Right cardiac atrium (tissue), 5 donors: ENCODE results near the gene GNAI3. TPM values are rescaled to one million over a fixed set of nuclear protein-coding genes. Genes with fewer than 3 reads are reported as not detected.

Experiments used
- ATAC-seq, 2 donors: fragments of 200-7000 bp; cut with Tn5 transposase; one replicate each; pipeline versions ENCODE4 v1.8.0 to v1.9.1; 2020; ENCODE audit warnings: moderate library complexity in 2 of 2, mild to moderate bottlenecking in 1 of 2
- DNase-seq, 3 donors: peaks; one replicate each; pipeline ENCODE4 v3.0.0-alpha.2; 2020
- H3K27ac ChIP-seq: one replicate; pipeline ENCODE4 v1.5.1; 2013; ENCODE audit warnings: mild to moderate bottlenecking, low read length, control low read depth, moderate library complexity
- H3K27me3 ChIP-seq: one replicate; pipeline ENCODE4 v1.6.1; 2013; ENCODE audit not compliant: control insufficient read depth, insufficient read depth
- H3K4me1 ChIP-seq: one replicate; pipeline ENCODE4 v1.6.1; 2013; ENCODE audit warnings: low read length; ENCODE audit not compliant: control insufficient read depth, insufficient read depth
- H3K4me3 ChIP-seq: one replicate; pipeline ENCODE4 v1.5.1; 2013; ENCODE audit warnings: low read length, control low read depth
- H3K9me3 ChIP-seq: one replicate; pipeline ENCODE4 v1.6.1; 2013; ENCODE audit warnings: low read length; ENCODE audit not compliant: control insufficient read depth
- WGBS: extraction: QIAGEN DNeasy Blood & Tissue Kit; methylation state at CpG from one replicate; pipeline ENCODE4 v1.1.7; 2013; 5-methylcytosine and 5-hydroxymethylcytosine counted together
- intact Hi-C, 4 donors: fragments of 100-400 bp; cut with DNase I; formaldehyde crosslinking; loops; one replicate each; pipeline versions ENCODE4 v1.11.0 to v1.14.0; 2022 to 2023
- polyA plus RNA-seq: library from polyadenylated mRNA; stranded (reverse); fragments of 200-250 nt; gene quantifications from one replicate; pipeline ENCODE4 v1.2.3, GENCODE V29; 2013
- total RNA-seq, 4 donors: library from RNA; stranded (reverse); fragmentation: NEBNext Ultra II Directional; extraction: Animal tissue kit (Norgen Biotek cat#: 25700); gene quantifications; one replicate each; pipeline ENCODE4 v1.2.1, GENCODE V29; 2021
- donor health status: healthy with polysubstance abuse.
- donor health status: DM: no; HTN: yes; CAD: no.
- donor health status: DM: no; HTN: no; CAD: no.
- donor health status: DM: no; HTN: yes; CAD: no; lungs with severe emphysema.
- donor health status: DM: yes; HTN: yes; CAD: no.

The GNAI3 gene
- total and polyA plus RNA-seq, 5 donors, result 1.6 to 4.7 (median 2.7) TPM

GRCh38 chr1:109641861-109642260, 93.4 kb downstream of the GNAI3 start:
- DNase-seq (no peak), ATAC-seq (no peak)
- intact Hi-C loops, result loop anchor here (2.0 to 10.0 kb wide), 5 partner anchors 95 to 343 kb away; partner anchors contain the start of genes AHCYL1 (in 2 of the 4) and GNAI3 (in 1 of the 4)
- Histone ChIP-seq H3K27ac (no peak overlapping the region), H3K27me3 (no peaks in the 10 kb centered on the region), H3K4me1 (no peaks in the 10 kb centered on the region), H3K9me3 (no peaks in the 10 kb centered on the region), H3K4me3 (no peak overlapping the region)
- 87% methylated on average over 2 of the region's 2 CpGs for WGBS

GRCh38 chr1:109642626-109643025, 94.2 kb downstream of the GNAI3 start:
- Histone ChIP-seq H3K4me1 (no peaks in the 10 kb centered on the region), H3K27me3 (no peaks in the 10 kb centered on the region), H3K27ac (no peak overlapping the region), H3K4me3 (no peak overlapping the region), H3K9me3 (no peaks in the 10 kb centered on the region)
- ATAC-seq (no peak), DNase-seq (no peak)
- intact Hi-C loops, result loop anchor here (5.0 to 10.0 kb wide), 4 partner anchors 95 to 342 kb away; partner anchors contain the start of genes AHCYL1 (in 2 of the 4) and GNAI3 (in 1 of the 4)
- WGBS, result 71% methylated on average over 3 of the region's 3 CpGs

- peak; percentile 82 to 88 for ATAC-seq
- WGBS, result 38% methylated on average over 32 of the region's 32 CpGs
- no peaks in the 10 kb centered on the region for H3K9me3 ChIP-seq
- H3K4me3 ChIP-seq, result no peak overlapping the region
- H3K4me1 ChIP-seq, result no peaks in the 10 kb centered on the region
- DNase-seq, result peak; percentile 81 to 93 (median 93)
- no peak overlapping the region for H3K27ac ChIP-seq
- intact Hi-C loops, result loop anchor here (5.0 to 10.0 kb wide), 4 partner anchors 96 to 341 kb away; partner anchors contain the start of genes AHCYL1 (in 2 of the 4) and GNAI3 (in 1 of the 4)
- H3K27me3 ChIP-seq, result no peaks in the 10 kb centered on the region
These were observed 95.2 kb downstream of the GNAI3 start for GRCh38 chr1:109643385-109644230.

GRCh38 chr1:109644670-109645069, 96.3 kb downstream of the GNAI3 start:
- Histone ChIP-seq H3K27ac (no peak overlapping the region), H3K9me3 (no peaks in the 10 kb centered on the region), H3K27me3 (no peaks in the 10 kb centered on the region), H3K4me1 (no peaks in the 10 kb centered on the region), H3K4me3 (no peak overlapping the region)
- WGBS, result 51% methylated on average over 10 of the region's 10 CpGs
- DNase-seq (peak in 1 of 3 donors; percentile 33), ATAC-seq (no peak)
- intact Hi-C loops, result loop anchor here (5.0 to 10.0 kb wide), 4 partner anchors 97 to 340 kb away; partner anchors contain the start of genes AHCYL1 (in 2 of the 4) and GNAI3 (in 1 of the 4)

GRCh38 chr1:109649491-109649914, 101.1 kb downstream of the GNAI3 start:
- Histone ChIP-seq H3K27me3 (no peaks in the 10 kb centered on the region), H3K9me3 (no peaks in the 10 kb centered on the region), H3K4me1 (no peaks in the 10 kb centered on the region), H3K4me3 (peak overlapping the region; percentile 47), H3K27ac (no peak overlapping the region)
- no peak for DNase-seq
- intact Hi-C loops, result loop anchor here in 1 of 4 donors (10.0 kb wide), 1 partner anchor 335 kb away; the partner anchor contains the start of gene AHCYL1
- peak in 1 of 2 donors; percentile 61 for ATAC-seq
- WGBS, result 44% methylated on average over 4 of the region's 4 CpGs

GRCh38 chr1:109650609-109651008, 102.2 kb downstream of the GNAI3 start:
- 84% methylated on average over 3 of the region's 3 CpGs for WGBS
- ATAC-seq (no peak), DNase-seq (no peak)
- H3K27ac ChIP-seq, result no peak overlapping the region
- peaks cover 2% of the 10 kb centered on the region for H3K4me1 ChIP-seq
- no peaks in the 10 kb centered on the region for H3K9me3 ChIP-seq
- H3K4me3 ChIP-seq, result no peak overlapping the region
- H3K27me3 ChIP-seq, result no peaks in the 10 kb centered on the region
- intact Hi-C loops, result no loop called here

DNA sequence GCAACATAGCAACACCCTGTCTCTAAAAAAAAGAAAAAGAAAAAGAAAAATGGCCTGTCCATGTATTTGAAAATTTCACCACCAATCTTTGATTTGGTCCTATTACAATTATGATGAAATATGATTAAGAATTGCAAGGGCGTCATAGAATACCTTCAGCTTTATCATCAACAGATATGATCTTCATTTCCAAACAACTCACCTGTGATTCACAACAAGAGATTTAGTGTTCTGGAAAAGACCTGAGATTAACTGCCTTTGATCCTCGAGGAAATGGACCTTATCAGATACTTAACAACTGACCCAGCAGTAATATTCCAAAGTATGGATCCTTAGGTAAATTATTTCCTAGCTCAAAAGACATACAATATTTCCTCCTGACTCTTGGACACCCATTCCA, 104.0 kb downstream of the GNAI3 start:
- H3K27ac ChIP-seq, result no peak overlapping the region
- no peak overlapping the region for H3K4me3 ChIP-seq
- intact Hi-C loops, result no loop called here
- WGBS, result 81% methylated on average over 2 of the region's 2 CpGs
- no peaks in the 10 kb centered on the region for H3K9me3 ChIP-seq
- ATAC-seq (no peak), DNase-seq (no peak)
- no peaks in the 10 kb centered on the region for H3K27me3 ChIP-seq
- H3K4me1 ChIP-seq, result peaks cover 2% of the 10 kb centered on the region

DNA sequence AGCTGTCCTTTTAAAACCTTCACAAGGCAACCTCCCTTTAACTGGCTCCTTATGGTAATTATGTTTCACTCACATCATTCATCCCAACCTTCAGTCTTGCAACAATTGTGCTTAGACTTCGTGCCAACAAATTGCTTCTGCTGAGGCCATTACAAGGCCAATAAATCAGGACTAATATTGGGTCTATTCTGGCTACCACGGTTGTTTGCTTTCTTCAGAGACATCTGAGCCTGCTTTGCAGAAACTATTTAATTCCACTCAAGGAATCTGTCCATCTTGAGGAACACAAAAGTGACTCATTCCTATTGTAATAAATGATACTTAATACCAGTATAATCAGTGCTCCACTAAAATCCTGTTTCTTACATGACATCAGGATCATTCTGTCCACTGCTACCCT, 104.9 kb downstream of the GNAI3 start:
- peaks cover 2% of the 10 kb centered on the region for H3K4me1 ChIP-seq
- H3K9me3 ChIP-seq, result no peaks in the 10 kb centered on the region
- no peak for ATAC-seq
- H3K27me3 ChIP-seq, result no peaks in the 10 kb centered on the region
- H3K27ac ChIP-seq, result no peak overlapping the region
- DNase-seq, result no peak
- 81% methylated on average over 2 of the region's 2 CpGs for WGBS
- intact Hi-C loops, result no loop called here
- no peak overlapping the region for H3K4me3 ChIP-seq

GRCh38 chr1:109654519-109654918, 106.1 kb downstream of the GNAI3 start:
- Histone ChIP-seq H3K4me1 (peaks cover 2% of the 10 kb centered on the region), H3K4me3 (no peak overlapping the region), H3K27ac (no peak overlapping the region), H3K27me3 (no peaks in the 10 kb centered on the region), H3K9me3 (no peaks in the 10 kb centered on the region)
- intact Hi-C loops, result no loop called here
- DNase-seq (no peak), ATAC-seq (no peak)
- WGBS, result 91% methylated on average over 12 of the region's 12 CpGs

- peak; percentile 91 to 97 (median 96) for DNase-seq
- peak; percentile 95 to 96 for ATAC-seq
- intact Hi-C loops, result no loop called here
- peak within 1 kb of the TSS; percentile 51 for H3K4me3 ChIP-seq
- H3K4me1 ChIP-seq, result peaks cover 2% of the 10 kb centered on the region
- H3K27me3 ChIP-seq, result no peaks in the 10 kb centered on the region
- H3K9me3 ChIP-seq, result no peaks in the 10 kb centered on the region
- under 1% methylated on average over 54 of the region's 54 CpGs for WGBS
- H3K27ac ChIP-seq, result peak within 1 kb of the TSS; percentile 85
These were observed 107.5 kb downstream of the GNAI3 start, which contains the start of gene GSTM4 for GRCh38 chr1:109655615-109656519. Gene GSTM4, plus strand, starts transcription at chr1:109656099. Its CDS starts 291 bp downstream, at chr1:109656390.
